CD4-positive, alpha-beta T cell treated with Interferon alpha-2 for 1 hour (primary cell): Measurements from ENCODE around the gene SPACA7.

Source experiments
- DNase-seq, 2 donors: peaks; one replicate each; pipeline ENCODE4 v3.0.0-alpha.2; 2020 to 2022

Gene SPACA7

GRCh38 chr13:112467236-112467635 lies 91.1 kb downstream of the SPACA7 start:
- DNase-seq = no peak

- no peak for DNase-seq
These were observed 91.9 kb downstream of the SPACA7 start for GRCh38 chr13:112468069-112468468.

GRCh38 chr13:112469071-112469745 lies 93.1 kb downstream of the SPACA7 start:
- no peak for DNase-seq

GRCh38 chr13:112473818-112474217 lies 97.7 kb downstream of the SPACA7 start:
- no peak for DNase-seq

GRCh38 chr13:112474869-112475268 lies 98.7 kb downstream of the SPACA7 start:
- no peak for DNase-seq

- no peak for DNase-seq
These were observed 99.7 kb downstream of the SPACA7 start for GRCh38 chr13:112475889-112476288.

- DNase-seq = no peak
These were observed 101.0 kb downstream of the SPACA7 start for GRCh38 chr13:112477070-112477619.

- DNase-seq = no peak
These were observed 103.2 kb downstream of the SPACA7 start for GRCh38 chr13:112479389-112479788.

GRCh38 chr13:112481458-112481857 lies 105.3 kb downstream of the SPACA7 start:
- DNase-seq = no peak

GRCh38 chr13:112483299-112483698 lies 107.1 kb downstream of the SPACA7 start:
- DNase-seq = no peak
